HUES6 (cell line): ENCODE measurements around the gene SLC25A10.

Experiments used
- H3K27ac ChIP-seq: 2 replicates; pipeline ENCODE4 v1.7.0; 2013; ENCODE audit warnings: low read depth, mild to moderate bottlenecking, low read length, inconsistent platforms
- H3K27me3 ChIP-seq: 2 replicates; pipeline ENCODE4 v1.6.1; 2013; ENCODE audit warnings: low read length; ENCODE audit not compliant: control insufficient read depth, insufficient read depth
- H3K36me3 ChIP-seq: 2 replicates; pipeline ENCODE4 v1.6.1; 2013; ENCODE audit warnings: low read length; ENCODE audit not compliant: control insufficient read depth, insufficient read depth
- H3K4me1 ChIP-seq: 2 replicates; pipeline ENCODE4 v1.6.1; 2013; ENCODE audit warnings: low read length; ENCODE audit not compliant: control insufficient read depth, insufficient read depth
- H3K4me3 ChIP-seq: 2 replicates; pipeline ENCODE4 v1.5.1; 2013; ENCODE audit warnings: low read depth, low read length
- H3K9ac ChIP-seq: one replicate; pipeline ENCODE4 v1.6.1; 2013; ENCODE audit warnings: mild to moderate bottlenecking, low read length
- H3K9me3 ChIP-seq: 2 replicates; pipeline ENCODE4 v1.6.1; 2013; ENCODE audit warnings: low read depth, low read length; ENCODE audit not compliant: control insufficient read depth, insufficient read depth

SLC25A10 gene

DNA sequence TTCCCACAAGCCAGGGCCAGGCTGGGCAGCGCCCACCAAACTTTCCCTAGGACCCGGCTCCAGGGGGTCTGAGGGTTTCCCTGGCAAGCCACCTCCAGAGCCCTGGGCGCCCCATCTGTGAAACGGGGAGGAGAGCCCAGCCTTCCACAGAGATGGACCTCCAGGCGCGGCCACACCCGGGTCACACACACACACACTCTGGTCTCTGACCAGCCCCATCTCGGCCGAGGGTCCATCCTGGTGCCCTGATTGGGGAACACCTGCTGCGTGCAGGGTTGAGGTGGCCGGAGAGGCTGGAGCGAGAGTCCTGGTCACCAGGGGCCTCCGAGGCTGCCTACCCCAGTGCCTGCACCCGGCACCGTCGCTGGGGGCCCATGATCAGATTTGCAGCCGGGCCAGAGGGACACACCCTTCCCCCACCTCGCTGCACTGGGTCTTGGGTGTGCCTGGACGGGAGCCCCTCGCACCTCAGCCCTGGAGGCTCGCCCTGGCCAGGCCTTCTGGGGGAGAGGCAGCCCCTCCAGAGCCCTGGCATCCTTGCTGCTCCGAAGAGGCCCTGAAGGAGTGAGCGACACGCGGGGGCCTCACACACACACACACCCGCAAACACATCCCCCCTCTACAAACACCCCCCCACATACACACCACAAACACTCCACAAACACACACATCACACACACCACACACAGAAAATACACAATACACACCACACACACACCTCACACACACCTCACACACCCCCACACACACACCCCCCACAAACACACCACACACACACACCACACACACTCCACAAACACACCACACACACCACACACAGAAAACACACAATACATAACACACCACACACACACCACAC is 29.7 kb downstream of the SLC25A10 start:
- no peaks in the 10 kb centered on the region for H3K9me3 ChIP-seq
- H3K27me3 ChIP-seq, result peaks cover 3% of the 10 kb centered on the region; the same call in 1 of the 2 replicates
- H3K9ac ChIP-seq, result no peak overlapping the region
- H3K36me3 ChIP-seq, result no peaks in the 10 kb centered on the region
- H3K27ac ChIP-seq, result no peak overlapping the region
- H3K4me3 ChIP-seq, result no peak overlapping the region
- no peaks in the 10 kb centered on the region for H3K4me1 ChIP-seq
